GM23338 (cell line): Measurements from ENCODE around the gene AMPH. TPM values are rescaled to one million over a fixed set of nuclear protein-coding genes. Genes with fewer than 3 reads are reported as not detected.

Source experiments
- ATAC-seq: fragments of 200-7000 bp; cut with Tn5 transposase; 3 replicates; pipeline ENCODE4 v1.9.1; 2020
- DNase-seq: peaks from one replicate; pipeline ENCODE4 v3.0.0-alpha.2; 2015; ENCODE audit warnings: low spot score
- H2AFZ ChIP-seq: fragments of 200-600 bp; sonication (generic); 2 replicates; pipeline ENCODE4 v1.8.0; 2016; ENCODE audit warnings: antibody characterized with exemption, mild to moderate bottlenecking, moderate library complexity
- H3F3A ChIP-seq: fragments of 200-600 bp; sonication (generic); replicated peaks from 2 replicates; pipeline ENCODE4 v1.8.0; 2017; ENCODE audit warnings: antibody characterized with exemption, mixed run types, low read depth
- H3K27ac ChIP-seq: fragments of 200-600 bp; sonication (generic); 2 replicates; pipeline ENCODE4 v1.6.1; 2016; ENCODE audit warnings: low read depth
- H3K27me3 ChIP-seq: fragments of 200-600 bp; sonication (generic); 2 replicates; pipeline ENCODE4 v1.8.0; 2016; ENCODE audit warnings: mild to moderate bottlenecking, mixed run types, moderate library complexity; ENCODE audit not compliant: insufficient read depth
- H3K36me3 ChIP-seq: fragments of 200-600 bp; sonication (generic); 2 replicates; pipeline ENCODE4 v1.8.0; 2016; ENCODE audit warnings: mild to moderate bottlenecking; ENCODE audit not compliant: insufficient read depth
- H3K4me1 ChIP-seq: fragments of 200-600 bp; sonication (generic); 2 replicates; pipeline ENCODE4 v1.8.0; 2016; ENCODE audit warnings: mild to moderate bottlenecking, moderate library complexity; ENCODE audit not compliant: insufficient read depth
- H3K4me2 ChIP-seq: fragments of 200-600 bp; sonication (generic); 2 replicates; pipeline ENCODE4 v1.7.1; 2017; ENCODE audit warnings: mixed run types
- H3K4me3 ChIP-seq: fragments of 200-600 bp; sonication (generic); 2 replicates; pipeline ENCODE4 v1.6.1; 2016; ENCODE audit warnings: mixed run types
- H3K79me2 ChIP-seq: fragments of 200-600 bp; sonication (generic); replicated peaks from 2 replicates; pipeline ENCODE4 v1.8.0; 2017; ENCODE audit warnings: mild to moderate bottlenecking; ENCODE audit not compliant: insufficient read depth
- H3K9me2 ChIP-seq: fragments of 200-600 bp; sonication (generic); 2 replicates; pipeline ENCODE4 v1.8.0; 2017; ENCODE audit not compliant: insufficient read depth
- H4K20me1 ChIP-seq: fragments of 200-600 bp; sonication (generic); replicated peaks from 2 replicates; pipeline ENCODE4 v1.8.0; 2017; ENCODE audit warnings: mild to moderate bottlenecking; ENCODE audit not compliant: insufficient read depth
- H3K27ac Mint-ChIP-seq: 2 replicates; pipeline ENCODE4 v1.8.0; 2020; ENCODE audit warnings: inconsistent platforms, mild to moderate bottlenecking, moderate library complexity, mixed read lengths
- H3K27me3 Mint-ChIP-seq: 3 replicates; pipeline ENCODE4 v1.8.0; 2022; ENCODE audit warnings: low read depth, mild to moderate bottlenecking, moderate library complexity, mixed read lengths, inconsistent platforms; ENCODE audit not compliant: insufficient read depth, poor library complexity
- H3K36me3 Mint-ChIP-seq: 3 replicates; pipeline ENCODE4 v1.8.0; 2021; ENCODE audit warnings: low read depth, mild to moderate bottlenecking, inconsistent platforms, moderate library complexity, mixed read lengths
- H3K4me1 Mint-ChIP-seq: 3 replicates; pipeline ENCODE4 v1.8.0; 2020; ENCODE audit warnings: mild to moderate bottlenecking, inconsistent platforms, mixed read lengths
- H3K4me3 Mint-ChIP-seq: 3 replicates; pipeline ENCODE4 v1.8.0; 2021; ENCODE audit warnings: moderate library complexity, mild to moderate bottlenecking, inconsistent platforms, mixed read lengths
- H3K9me3 Mint-ChIP-seq: 3 replicates; pipeline ENCODE4 v1.8.0; 2020; ENCODE audit warnings: moderate library complexity, mild to moderate bottlenecking, inconsistent platforms, mixed read lengths
- EZH2phosphoT487 ChIP-seq: fragments of 200-600 bp; sonication (generic); IDR thresholded peaks from one replicate; pipeline ENCODE4 v1.8.1; 2018; ENCODE audit warnings: antibody characterized with exemption; ENCODE audit not compliant: unreplicated experiment
- JUNB ChIP-seq: IDR thresholded peaks from one replicate; pipeline ENCODE4 v1.6.1; 2016; ENCODE audit warnings: antibody characterized with exemption; ENCODE audit not compliant: unreplicated experiment
- NANOG ChIP-seq: IDR thresholded peaks from 2 replicates; pipeline ENCODE4 v1.6.1; 2016; ENCODE audit warnings: antibody characterized with exemption, borderline replicate concordance
- POLR2AphosphoS5 ChIP-seq: IDR thresholded peaks from 2 replicates; pipeline ENCODE4 v1.6.1; 2016; ENCODE audit warnings: antibody characterized with exemption, low read depth
- STAT1 ChIP-seq: IDR thresholded peaks from one replicate; pipeline ENCODE4 v1.6.1; 2016; ENCODE audit warnings: antibody characterized with exemption; ENCODE audit not compliant: unreplicated experiment
- ZNF114 ChIP-seq: fragments of 250-450 bp; sonication (Bioruptor Pico); IDR thresholded peaks from 2 replicates; pipeline ENCODE4 v1.5.0; 2020; ENCODE audit warnings: mild to moderate bottlenecking, moderate library complexity
- ZNF331 ChIP-seq: fragments of 250-450 bp; sonication (Bioruptor Pico); IDR thresholded peaks from 2 replicates; pipeline ENCODE4 v1.5.0; 2020; ENCODE audit warnings: low read depth, mild to moderate bottlenecking, moderate library complexity
- polyA plus RNA-seq: library from polyadenylated mRNA; unstranded; fragments of >200 nt; fragmentation: Nextera tagmentation; extraction: Ambion mirVana; gene quantifications from 2 replicates; pipeline ENCODE4 v1.2.1, GENCODE V29; 2016
- total RNA-seq: library from RNA; depleted of rRNA; stranded (reverse); fragments of >200 nt; shearing (Covaris generic); gene quantifications from 2 replicates; pipeline ENCODE4 v1.2.3, GENCODE V29; 2014
- TF ChIP-seq, protein P1 (sequence below): IDR thresholded peaks from 2 replicates; pipeline ENCODE4 v1.6.1; 2016; ENCODE audit warnings: antibody characterized with exemption
- TF ChIP-seq, protein P2 (sequence below): IDR thresholded peaks from one replicate; pipeline ENCODE4 v1.6.1; 2018; ENCODE audit warnings: antibody characterized with exemption; ENCODE audit not compliant: unreplicated experiment
- TF ChIP-seq, protein P3 (sequence below), 2 experiments: fragments of 200-600 bp in 1 of 2; sonication (generic) in 1 of 2; conservative IDR thresholded peaks; 2 replicates each; pipeline versions ENCODE4 v1.5.1 to v1.6.1; 2016 to 2017; ENCODE audit warnings: antibody characterized with exemption in 2 of 2, low read depth in 2 of 2, mild to moderate bottlenecking in 2 of 2, moderate library complexity in 1 of 2

The AMPH gene
- total and polyA plus RNA-seq, 2 experiments from 2014 or later = 4.8 to 10.2 TPM

DNA sequence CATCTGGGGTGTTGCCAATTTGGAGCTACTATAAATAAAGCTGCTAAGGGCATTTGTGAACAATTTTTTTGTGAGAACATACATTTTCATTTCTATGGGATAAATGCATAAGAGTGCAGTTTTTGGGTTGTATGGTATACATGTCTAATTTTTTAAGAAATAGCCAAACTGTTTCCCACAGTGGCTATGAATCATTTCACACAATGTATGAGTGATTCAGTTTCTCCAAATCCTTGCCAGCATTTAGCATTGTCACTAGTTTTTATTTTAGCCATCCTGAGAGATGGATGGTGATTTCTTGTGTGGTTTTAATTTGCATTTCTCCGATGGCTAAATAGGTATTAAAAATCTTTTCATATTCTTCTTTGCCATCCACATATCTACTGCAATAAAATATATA, 105.3 kb downstream of the AMPH start:
- no peak for DNase-seq
- no peak for TF ChIP-seq ZNF331
- TF ChIP-seq, protein P1, sequence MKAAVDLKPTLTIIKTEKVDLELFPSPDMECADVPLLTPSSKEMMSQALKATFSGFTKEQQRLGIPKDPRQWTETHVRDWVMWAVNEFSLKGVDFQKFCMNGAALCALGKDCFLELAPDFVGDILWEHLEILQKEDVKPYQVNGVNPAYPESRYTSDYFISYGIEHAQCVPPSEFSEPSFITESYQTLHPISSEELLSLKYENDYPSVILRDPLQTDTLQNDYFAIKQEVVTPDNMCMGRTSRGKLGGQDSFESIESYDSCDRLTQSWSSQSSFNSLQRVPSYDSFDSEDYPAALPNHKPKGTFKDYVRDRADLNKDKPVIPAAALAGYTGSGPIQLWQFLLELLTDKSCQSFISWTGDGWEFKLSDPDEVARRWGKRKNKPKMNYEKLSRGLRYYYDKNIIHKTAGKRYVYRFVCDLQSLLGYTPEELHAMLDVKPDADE = no peak
- TF ChIP-seq, protein P2, sequence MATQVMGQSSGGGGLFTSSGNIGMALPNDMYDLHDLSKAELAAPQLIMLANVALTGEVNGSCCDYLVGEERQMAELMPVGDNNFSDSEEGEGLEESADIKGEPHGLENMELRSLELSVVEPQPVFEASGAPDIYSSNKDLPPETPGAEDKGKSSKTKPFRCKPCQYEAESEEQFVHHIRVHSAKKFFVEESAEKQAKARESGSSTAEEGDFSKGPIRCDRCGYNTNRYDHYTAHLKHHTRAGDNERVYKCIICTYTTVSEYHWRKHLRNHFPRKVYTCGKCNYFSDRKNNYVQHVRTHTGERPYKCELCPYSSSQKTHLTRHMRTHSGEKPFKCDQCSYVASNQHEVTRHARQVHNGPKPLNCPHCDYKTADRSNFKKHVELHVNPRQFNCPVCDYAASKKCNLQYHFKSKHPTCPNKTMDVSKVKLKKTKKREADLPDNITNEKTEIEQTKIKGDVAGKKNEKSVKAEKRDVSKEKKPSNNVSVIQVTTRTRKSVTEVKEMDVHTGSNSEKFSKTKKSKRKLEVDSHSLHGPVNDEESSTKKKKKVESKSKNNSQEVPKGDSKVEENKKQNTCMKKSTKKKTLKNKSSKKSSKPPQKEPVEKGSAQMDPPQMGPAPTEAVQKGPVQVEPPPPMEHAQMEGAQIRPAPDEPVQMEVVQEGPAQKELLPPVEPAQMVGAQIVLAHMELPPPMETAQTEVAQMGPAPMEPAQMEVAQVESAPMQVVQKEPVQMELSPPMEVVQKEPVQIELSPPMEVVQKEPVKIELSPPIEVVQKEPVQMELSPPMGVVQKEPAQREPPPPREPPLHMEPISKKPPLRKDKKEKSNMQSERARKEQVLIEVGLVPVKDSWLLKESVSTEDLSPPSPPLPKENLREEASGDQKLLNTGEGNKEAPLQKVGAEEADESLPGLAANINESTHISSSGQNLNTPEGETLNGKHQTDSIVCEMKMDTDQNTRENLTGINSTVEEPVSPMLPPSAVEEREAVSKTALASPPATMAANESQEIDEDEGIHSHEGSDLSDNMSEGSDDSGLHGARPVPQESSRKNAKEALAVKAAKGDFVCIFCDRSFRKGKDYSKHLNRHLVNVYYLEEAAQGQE = no peak
- no peak overlapping the region for H3K27ac Mint-ChIP-seq
- H4K20me1 ChIP-seq = no peaks in the 10 kb centered on the region
- no peaks in the 10 kb centered on the region for H3K36me3 Mint-ChIP-seq
- no peak overlapping the region for H3K4me3 ChIP-seq
- no peaks in the 10 kb centered on the region for H3K9me3 Mint-ChIP-seq
- no peaks in the 10 kb centered on the region for H3K27me3 ChIP-seq
- H3K27me3 Mint-ChIP-seq = peaks cover 1% of the 10 kb centered on the region
- H3K36me3 ChIP-seq = no peaks in the 10 kb centered on the region
- no peaks in the 10 kb centered on the region for H3K4me1 ChIP-seq
- H3K9me2 ChIP-seq = no peaks in the 10 kb centered on the region
- H3K4me3 Mint-ChIP-seq = no peak overlapping the region
- no peak overlapping the region for H2AFZ ChIP-seq
- H3K4me2 ChIP-seq = no peak overlapping the region
- no peak for ATAC-seq
- H3K79me2 ChIP-seq = no peaks in the 10 kb centered on the region
- H3K27ac ChIP-seq = no peak overlapping the region
- peaks cover 2% of the 10 kb centered on the region; the same call in 2 of the 3 replicates for H3K4me1 Mint-ChIP-seq
- H3F3A ChIP-seq = no peaks in the 10 kb centered on the region

DNA sequence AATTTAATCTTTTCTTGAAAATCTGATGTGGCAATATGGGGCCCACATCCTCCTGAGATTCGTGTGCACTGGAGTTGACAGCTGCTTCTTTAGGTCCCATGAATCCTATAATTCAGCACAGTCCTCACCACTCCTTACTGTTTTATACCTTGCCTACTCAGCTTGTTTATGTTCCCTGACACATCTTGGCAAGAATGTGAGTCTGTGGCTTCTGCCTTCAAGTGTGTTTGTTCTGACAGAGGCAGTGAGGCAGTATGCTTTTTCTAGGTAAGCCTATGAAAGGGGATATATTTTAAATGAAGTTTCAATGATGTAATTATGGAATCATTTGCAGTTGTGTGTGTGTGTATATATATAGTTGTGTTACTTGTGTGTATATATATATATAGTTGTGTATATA, 106.4 kb downstream of the AMPH start:
- Mint-ChIP-seq H3K4me3 (no peak overlapping the region), H3K27ac (no peak overlapping the region), H3K36me3 (no peaks in the 10 kb centered on the region), H3K4me1 (no peaks in the 10 kb centered on the region), H3K9me3 (no peaks in the 10 kb centered on the region), H3K27me3 (peaks cover 1% of the 10 kb centered on the region)
- no peak for DNase-seq
- H3K4me3 ChIP-seq = no peak overlapping the region
- H3F3A ChIP-seq = no peaks in the 10 kb centered on the region
- ATAC-seq = no peak
- no peak overlapping the region for H2AFZ ChIP-seq
- H3K4me1 ChIP-seq = no peaks in the 10 kb centered on the region
- H3K9me2 ChIP-seq = no peaks in the 10 kb centered on the region
- no peaks in the 10 kb centered on the region for H4K20me1 ChIP-seq
- no peaks in the 10 kb centered on the region for H3K79me2 ChIP-seq
- no peak overlapping the region for H3K4me2 ChIP-seq
- H3K36me3 ChIP-seq = no peaks in the 10 kb centered on the region
- H3K27ac ChIP-seq = no peak overlapping the region
- no peaks in the 10 kb centered on the region for H3K27me3 ChIP-seq
- TF ChIP-seq, protein P2 = no peak
- TF ChIP-seq JUNB = no peak
- no peak for TF ChIP-seq EZH2phosphoT487
- no peak for TF ChIP-seq STAT1
- no peak for TF ChIP-seq ZNF114
- no peak for TF ChIP-seq POLR2AphosphoS5
- TF ChIP-seq NANOG = no peak
- TF ChIP-seq, protein P3, sequence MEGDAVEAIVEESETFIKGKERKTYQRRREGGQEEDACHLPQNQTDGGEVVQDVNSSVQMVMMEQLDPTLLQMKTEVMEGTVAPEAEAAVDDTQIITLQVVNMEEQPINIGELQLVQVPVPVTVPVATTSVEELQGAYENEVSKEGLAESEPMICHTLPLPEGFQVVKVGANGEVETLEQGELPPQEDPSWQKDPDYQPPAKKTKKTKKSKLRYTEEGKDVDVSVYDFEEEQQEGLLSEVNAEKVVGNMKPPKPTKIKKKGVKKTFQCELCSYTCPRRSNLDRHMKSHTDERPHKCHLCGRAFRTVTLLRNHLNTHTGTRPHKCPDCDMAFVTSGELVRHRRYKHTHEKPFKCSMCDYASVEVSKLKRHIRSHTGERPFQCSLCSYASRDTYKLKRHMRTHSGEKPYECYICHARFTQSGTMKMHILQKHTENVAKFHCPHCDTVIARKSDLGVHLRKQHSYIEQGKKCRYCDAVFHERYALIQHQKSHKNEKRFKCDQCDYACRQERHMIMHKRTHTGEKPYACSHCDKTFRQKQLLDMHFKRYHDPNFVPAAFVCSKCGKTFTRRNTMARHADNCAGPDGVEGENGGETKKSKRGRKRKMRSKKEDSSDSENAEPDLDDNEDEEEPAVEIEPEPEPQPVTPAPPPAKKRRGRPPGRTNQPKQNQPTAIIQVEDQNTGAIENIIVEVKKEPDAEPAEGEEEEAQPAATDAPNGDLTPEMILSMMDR (conservative IDR thresholded peaks at IDR 0.05; ENCODE audit: low read depth in 2 of 2) = no peak
- TF ChIP-seq, protein P1 = no peak
